Lung microvascular endothelial cell (primary cell): Measurements from ENCODE around the gene PFKP. TPM values are rescaled to one million over a fixed set of nuclear protein-coding genes. Genes with fewer than 3 reads are reported as not detected.

Source experiments
- DNase-seq, 2 donors: peaks; one replicate each; pipeline versions ENCODE4 v3.0.0 to v3.0.0-alpha.2; 2010; ENCODE audit warnings: low read depth in 2 of 2
- total RNA-seq: library from RNA; depleted of rRNA; stranded (reverse); fragments of >200 nt; gene quantifications from 2 replicates; pipeline ENCODE4 v1.2.1, GENCODE V29; 2014

Gene PFKP
- total RNA-seq, 1 donor from 2014 or later, result 110 TPM

- DNase-seq, result peak in 1 of 2 donors; percentile 28
Measured at GRCh38 chr10:3068968-3069737, 1.8 kb downstream of the PFKP start.

- no peak for DNase-seq
Measured at GRCh38 chr10:3069876-3070275, 2.5 kb downstream of the PFKP start.

- DNase-seq, result peak; percentile 46 to 99
Measured at GRCh38 chr10:3071405-3072198, 4.3 kb downstream of the PFKP start.

- no peak for DNase-seq
Measured at GRCh38 chr10:3072641-3073360, 5.5 kb downstream of the PFKP start.

GRCh38 chr10:3074145-3074665 is 6.9 kb downstream of the PFKP start:
- peak in 1 of 2 donors; percentile 21 for DNase-seq

- no peak for DNase-seq
Measured at GRCh38 chr10:3074985-3075600, 7.7 kb downstream of the PFKP start.

GRCh38 chr10:3076138-3076537 is 8.8 kb downstream of the PFKP start:
- no peak for DNase-seq

- no peak for DNase-seq
Measured at GRCh38 chr10:3077509-3077908, 10.2 kb downstream of the PFKP start.

- no peak for DNase-seq
Measured at GRCh38 chr10:3077940-3078630, 10.7 kb downstream of the PFKP start.

GRCh38 chr10:3081383-3081981 is 14.1 kb downstream of the PFKP start:
- no peak for DNase-seq

GRCh38 chr10:3082290-3082689 is 14.9 kb downstream of the PFKP start:
- DNase-seq, result no peak

GRCh38 chr10:3085785-3086567 is 18.6 kb downstream of the PFKP start:
- peak; percentile 26 to 31 for DNase-seq

GRCh38 chr10:3090388-3090787 is 23.0 kb downstream of the PFKP start:
- no peak for DNase-seq

- DNase-seq, result peak; percentile 37 to 94
Measured at GRCh38 chr10:3090914-3091787, 23.8 kb downstream of the PFKP start.

GRCh38 chr10:3091921-3092320 is 24.6 kb downstream of the PFKP start:
- DNase-seq, result no peak

- no peak for DNase-seq
Measured at GRCh38 chr10:3093996-3094395, 26.6 kb downstream of the PFKP start.

- peak in 1 of 2 donors; percentile 30 for DNase-seq
Measured at GRCh38 chr10:3094609-3095036, 27.3 kb downstream of the PFKP start.

GRCh38 chr10:3095373-3096139 is 28.2 kb downstream of the PFKP start:
- peak; percentile 90 to 99 for DNase-seq
